ENCODE data around the gene DPH2.

Gene DPH2

DNA sequence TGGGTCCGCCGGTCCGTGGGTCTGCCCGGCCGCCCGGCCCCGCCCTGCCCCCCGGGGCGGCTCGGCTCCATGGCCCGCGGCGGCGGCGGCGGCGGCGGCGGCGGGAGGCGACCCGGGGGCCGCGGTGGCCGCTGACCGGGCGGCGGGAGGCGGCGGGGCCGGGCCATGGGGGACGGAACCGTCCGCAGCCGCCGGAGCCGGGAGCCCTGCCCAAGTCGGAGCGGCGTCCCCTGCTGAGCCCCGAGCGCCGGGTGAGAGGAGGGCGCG is 9.4 kb downstream of the DPH2 start:
- peak overlapping the region; percentile 31 to 95 (median 84) for H3K27ac ChIP-seq
- H3K4me3 ChIP-seq: peak overlapping the region; percentile 40 to 84 (median 73)

DNA sequence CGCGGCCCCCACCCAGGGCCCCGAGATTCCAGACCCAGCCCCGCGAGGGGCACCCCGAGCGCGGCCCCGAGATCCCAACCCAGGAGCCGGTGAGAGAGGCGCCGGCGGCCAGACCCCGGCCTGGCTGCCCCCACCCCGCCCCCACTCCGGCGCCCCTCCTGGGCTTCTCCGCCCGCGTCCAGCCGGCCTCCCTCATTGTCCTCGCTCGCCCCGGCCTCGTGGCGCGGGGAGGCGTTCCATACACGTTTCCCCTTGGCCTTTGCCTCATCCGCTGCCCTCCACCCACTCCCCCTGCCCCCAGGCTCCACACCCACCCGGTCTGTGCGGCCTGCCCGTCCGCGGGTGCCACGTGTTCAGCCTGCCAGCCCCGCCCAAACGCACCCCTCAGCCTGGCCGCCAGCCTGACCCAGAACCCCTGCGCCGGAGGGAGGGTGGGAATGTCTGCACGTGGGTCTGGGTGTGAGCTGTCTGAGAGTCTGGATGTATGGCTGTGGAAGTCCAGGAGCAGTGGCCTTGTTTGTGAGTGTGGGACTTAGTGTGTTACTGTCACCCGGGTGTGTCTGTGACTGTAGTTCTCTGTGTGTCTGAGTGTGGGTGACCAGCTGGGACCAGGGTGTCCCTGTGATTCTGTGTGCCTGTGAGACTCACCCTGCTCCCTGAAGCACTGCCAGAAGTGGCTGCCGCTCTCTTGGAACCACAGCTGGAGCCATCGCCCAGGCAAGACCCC is 9.9 kb downstream of the DPH2 start:
- Histone ChIP-seq H3K4me3 (peak overlapping the region; percentile 40 to 84 (median 73)), H3K27ac (peak overlapping the region; percentile 31 to 95 (median 84))

DNA sequence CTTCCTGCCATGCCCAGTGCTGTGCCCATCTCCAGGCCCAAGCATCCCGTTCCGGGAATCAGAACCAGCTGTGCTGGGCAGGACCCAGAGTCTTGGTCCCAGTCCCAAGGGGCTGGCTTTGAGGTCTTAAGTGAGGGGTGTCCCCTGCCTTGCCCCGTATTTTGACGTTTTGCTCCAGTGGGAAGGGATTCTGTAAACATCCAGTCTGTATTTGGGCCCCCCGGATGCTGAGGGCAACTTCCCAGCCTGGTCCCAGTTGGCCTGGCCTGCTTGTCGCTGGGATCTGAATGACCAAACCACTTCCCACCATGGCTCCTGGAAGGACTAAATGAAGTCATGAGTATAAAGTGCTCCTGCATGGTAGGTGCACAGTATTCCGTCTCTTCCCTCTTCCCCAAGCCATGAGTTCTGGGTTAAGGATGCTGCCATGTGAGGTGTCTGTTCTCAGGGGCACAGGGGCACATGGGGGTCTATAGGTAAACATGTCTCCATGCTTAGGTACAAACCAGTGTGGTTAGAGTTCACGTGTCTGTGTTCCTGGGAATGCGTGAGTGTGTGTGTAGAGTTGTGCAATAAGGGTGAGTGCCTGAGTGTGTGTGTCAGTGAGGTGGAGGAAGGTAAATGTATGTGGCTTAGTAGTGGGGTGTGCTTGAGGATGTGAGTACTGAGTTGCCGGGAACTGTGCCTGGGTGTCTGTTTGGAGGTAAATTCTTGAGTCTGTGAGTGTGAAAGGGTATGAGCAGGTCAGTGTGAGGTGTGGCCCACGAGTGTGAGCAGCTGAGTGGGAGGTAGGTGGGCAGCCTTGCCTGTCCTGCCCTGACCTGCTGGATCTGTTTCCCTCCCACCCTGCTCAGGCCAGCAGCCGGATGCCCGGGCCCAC is 10.7 kb downstream of the DPH2 start:
- Histone ChIP-seq H3K27ac (peak overlapping the region in 19 of 21 experiments; percentile 68 to 95 (median 85)), H3K4me3 (peak overlapping the region; percentile 40 to 84 (median 73))

DNA sequence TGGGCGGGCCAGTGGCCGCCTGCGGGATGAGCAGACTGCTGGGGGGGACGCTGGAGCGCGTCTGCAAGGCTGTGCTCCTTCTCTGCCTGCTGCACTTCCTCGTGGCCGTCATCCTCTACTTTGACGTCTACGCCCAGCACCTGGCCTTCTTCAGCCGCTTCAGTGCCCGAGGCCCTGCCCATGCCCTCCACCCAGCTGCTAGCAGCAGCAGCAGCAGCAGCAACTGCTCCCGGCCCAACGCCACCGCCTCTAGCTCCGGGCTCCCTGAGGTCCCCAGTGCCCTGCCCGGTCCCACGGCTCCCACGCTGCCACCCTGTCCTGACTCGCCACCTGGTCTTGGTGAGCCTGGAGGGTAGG is 11.3 kb downstream of the DPH2 start:
- Histone ChIP-seq H3K4me3 (no peak overlapping the region), H3K27ac (peak overlapping the region in 8 of 21 experiments; percentile 4 to 89 (median 85))

DNA sequence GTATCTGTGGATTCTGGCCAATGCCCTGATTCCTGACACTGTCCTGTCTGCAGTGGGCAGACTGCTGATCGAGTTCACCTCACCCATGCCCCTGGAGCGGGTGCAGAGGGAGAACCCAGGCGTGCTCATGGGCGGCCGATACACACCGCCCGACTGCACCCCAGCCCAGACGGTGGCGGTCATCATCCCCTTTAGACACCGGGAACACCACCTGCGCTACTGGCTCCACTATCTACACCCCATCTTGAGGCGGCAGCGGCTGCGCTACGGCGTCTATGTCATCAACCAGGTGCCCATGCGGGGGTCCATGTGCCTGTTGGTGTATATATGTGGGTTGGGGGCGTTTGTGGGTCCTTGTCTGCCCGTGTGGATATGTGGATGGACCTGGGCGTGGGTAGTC is 11.8 kb downstream of the DPH2 start:
- Histone ChIP-seq H3K4me3 (no peak overlapping the region), H3K27ac (no peak overlapping the region)

DNA sequence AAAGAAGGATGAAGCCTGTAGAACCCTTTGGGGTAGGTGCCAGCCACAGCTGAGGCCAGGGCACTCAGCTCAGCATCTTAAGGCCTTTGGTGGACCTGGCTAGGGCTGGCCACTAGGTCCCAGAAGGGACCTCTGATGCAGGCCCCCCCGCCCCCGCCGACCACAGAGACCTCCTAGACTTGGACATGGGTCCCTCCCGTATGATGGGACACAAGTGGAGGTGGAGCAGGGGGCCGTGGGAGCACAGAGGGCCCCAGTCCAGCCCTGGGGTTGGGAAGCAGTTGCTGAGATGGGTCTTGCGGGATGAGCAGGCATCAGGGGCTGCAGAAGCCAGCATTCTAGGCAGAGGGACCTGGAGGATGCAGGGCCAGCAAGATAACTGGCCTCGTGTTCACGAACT is 12.4 kb downstream of the DPH2 start:
- H3K27ac ChIP-seq: no peak overlapping the region

DNA sequence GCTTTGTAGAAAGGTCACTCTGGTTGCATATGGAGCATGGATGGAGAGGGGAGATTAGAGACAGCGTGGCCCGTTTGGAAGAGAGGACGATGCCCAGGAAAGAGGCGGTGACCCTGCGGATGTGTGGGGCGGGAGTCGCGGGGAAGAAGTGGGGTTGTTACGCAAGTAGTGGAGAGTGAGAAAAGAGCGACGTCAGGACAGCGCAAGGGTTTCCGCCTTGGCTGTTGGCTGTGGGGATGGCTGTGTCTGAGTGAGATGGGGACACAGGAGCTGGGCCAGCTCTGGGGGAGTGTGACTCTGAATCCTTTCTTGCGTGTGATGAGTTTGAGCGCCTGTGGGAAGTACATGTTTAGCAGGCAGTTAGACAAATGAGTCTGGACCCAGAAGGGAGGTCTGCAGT is 13.0 kb downstream of the DPH2 start:
- Histone ChIP-seq H3K27ac (no peak overlapping the region), H3K4me3 (no peak overlapping the region)

More for the DNA sequence above, 12.4 kb downstream of the DPH2 start:
- no peak overlapping the region for H3K4me3 ChIP-seq

DNA sequence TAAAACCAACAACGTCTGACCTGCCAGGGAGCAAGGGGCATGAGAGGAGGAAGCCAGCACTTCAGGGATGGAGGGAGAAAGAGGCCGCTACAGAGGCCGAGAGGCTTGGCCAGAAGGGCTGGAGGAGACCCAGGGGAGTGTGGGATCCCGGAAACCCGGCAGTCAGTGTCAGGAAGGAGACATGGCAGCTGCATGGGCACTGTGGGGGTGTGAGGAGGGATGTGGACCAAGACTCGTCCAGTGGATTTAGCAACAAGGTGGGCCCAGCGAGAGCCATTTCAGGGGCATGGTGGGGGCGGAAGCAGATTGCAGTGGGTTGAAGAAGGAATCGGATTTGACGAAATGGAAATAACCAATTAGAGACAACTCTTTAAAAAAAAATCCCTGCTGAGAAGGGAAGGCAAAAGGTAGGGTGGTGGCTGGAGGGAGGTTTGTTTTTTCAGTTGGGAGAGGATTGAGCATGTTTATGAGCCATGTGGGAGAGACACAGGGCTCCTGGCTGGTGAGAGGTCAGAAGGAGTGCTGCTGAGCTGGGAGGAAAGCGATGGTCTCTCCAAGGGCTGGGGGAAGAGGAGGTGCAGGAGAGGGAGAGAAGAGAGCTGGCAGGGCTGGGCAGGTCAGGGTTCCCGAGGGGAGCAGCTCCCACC is 13.6 kb downstream of the DPH2 start:
- H3K27ac ChIP-seq: no peak overlapping the region

DNA sequence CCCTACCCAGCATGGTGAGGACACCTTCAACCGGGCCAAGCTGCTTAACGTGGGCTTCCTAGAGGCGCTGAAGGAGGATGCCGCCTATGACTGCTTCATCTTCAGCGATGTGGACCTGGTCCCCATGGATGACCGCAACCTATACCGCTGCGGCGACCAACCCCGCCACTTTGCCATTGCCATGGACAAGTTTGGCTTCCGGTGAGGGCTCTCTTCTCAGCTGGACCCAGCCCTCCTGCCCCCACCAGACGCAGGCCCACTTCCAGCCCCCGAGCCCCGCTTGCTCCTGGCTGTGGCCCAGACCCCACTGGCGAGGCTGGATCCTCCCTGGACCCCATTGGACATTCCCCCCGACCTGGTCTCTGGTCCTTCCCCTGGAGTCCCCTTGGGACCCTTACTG is 15.0 kb downstream of the DPH2 start:
- H3K4me3 ChIP-seq: no peak overlapping the region
- H3K27ac ChIP-seq: no peak overlapping the region

More for the DNA sequence above, 13.6 kb downstream of the DPH2 start:
- no peak overlapping the region for H3K4me3 ChIP-seq

DNA sequence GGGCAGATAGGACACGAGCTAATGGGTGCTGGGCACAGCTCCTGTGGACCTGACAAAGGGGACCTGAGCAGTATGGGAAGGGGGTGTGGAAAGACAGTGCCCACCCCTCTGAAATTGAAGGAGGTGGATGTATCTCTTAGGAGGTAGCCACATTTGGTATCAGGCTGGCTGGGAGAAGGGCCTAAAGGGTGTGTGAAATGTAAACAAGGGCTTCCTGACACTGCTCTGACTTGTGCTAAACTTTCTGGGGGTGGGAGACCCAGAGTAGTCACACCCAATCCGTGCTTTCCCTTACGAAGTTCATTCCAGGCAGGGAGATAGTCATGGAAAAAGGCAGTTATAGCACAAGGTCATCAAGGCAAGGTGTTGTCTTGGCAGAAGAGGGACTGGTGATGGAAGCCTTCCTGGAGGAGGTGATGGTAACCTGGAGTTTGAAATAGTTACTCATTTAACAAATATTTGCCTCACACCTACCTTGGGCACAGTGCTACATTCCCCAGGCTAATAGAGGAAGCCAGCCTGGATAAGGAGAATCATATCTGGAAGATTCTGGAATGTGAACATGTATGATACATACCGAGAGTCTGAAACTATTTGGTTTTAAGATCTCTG is 16.3 kb downstream of the DPH2 start:
- Histone ChIP-seq H3K27ac (no peak overlapping the region), H3K4me3 (no peak overlapping the region)

DNA sequence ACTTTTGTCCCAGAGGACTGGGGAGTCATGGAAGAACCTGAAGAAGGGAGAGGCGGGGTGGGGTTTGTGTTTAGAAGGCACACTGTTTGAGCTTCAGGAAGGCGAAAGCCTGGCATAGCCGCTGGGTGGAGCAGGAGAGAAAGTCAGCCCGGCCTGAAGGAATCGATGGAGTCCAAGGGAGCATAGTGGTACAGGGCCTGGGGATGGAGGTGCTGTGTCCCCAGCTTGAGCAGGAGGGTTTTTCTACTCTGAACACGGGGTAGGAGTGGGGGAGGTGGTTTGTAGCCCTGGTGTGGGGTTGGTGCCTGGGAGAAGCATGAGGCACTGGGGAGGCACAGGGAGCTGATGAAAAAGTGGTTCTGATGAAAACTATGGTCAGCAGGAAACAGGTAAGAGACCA is 16.9 kb downstream of the DPH2 start:
- Histone ChIP-seq H3K4me3 (no peak overlapping the region), H3K27ac (no peak overlapping the region)

DNA sequence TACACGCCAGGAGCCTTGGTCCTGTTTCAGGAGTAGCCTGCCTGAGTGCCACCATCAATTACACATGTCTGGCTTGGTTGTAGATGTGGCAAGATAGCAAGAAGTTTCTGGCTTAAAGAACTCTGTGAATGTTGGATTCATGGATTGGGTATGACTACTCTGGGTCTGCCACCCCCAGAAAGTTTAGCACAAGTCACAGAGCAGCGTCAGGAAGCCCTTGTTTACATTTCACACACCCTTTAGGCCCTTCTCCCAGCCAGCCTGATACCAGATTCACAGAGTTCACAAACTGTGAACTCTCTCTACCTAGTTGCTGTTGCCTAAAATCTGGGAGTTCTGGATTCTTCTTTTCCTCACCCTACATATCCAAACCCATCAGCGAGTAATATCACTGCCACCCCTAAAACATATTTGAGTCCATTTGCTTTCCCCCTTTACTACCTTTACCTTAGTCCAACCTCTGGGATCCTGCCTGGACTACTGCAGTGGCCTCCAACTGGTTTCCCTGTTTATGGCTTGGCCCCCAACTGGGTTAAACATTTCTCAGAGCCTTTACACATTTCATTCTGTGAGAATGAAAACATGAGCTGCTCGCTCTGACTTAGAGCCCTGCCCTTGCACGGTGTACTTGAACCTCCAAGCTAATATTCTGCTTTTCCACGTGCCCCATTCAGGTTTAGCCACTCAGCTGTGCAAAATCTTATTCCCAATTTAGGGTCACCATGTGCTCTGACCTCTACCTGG is 17.5 kb downstream of the DPH2 start:
- no peak overlapping the region for H3K4me3 ChIP-seq

DNA sequence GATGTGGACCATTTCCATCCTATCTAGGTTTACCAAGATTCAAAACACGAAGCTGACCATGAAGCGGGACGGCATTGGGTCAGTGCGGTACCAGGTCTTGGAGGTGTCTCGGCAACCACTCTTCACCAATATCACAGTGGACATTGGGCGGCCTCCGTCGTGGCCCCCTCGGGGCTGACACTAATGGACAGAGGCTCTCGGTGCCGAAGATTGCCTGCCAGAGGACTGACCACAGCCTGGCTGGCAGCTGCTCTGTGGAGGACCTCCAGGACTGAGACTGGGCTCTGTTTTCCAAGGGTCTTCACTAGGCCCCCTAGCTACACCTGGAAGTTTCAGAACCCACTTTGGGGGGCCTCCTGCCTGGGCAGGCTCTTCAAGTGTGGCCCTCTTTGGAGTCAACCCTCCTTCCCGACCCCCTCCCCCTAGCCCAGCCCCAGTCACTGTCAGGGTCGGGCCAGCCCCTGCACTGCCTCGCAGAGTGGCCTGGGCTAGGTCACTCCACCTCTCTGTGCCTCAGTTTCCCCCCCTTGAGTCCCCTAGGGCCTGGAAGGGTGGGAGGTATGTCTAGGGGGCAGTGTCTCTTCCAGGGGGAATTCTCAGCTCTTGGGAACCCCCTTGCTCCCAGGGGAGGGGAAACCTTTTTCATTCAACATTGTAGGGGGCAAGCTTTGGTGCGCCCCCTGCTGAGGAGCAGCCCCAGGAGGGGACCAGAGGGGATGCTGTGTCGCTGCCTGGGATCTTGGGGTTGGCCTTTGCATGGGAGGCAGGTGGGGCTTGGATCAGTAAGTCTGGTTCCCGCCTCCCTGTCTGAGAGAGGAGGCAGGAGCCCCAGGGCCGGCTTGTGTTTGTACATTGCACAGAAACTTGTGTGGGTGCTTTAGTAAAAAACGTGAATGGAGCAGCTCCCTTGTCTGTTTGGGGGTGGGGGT is 20.7 kb downstream of the DPH2 start:
- Histone ChIP-seq H3K4me3 (peak overlapping the region; percentile 37 to 75 (median 66)), H3K27ac (peak overlapping the region in 19 of 21 experiments; percentile 34 to 86 (median 72))

More for the DNA sequence above, 17.5 kb downstream of the DPH2 start:
- no peak overlapping the region for H3K27ac ChIP-seq

DNA sequence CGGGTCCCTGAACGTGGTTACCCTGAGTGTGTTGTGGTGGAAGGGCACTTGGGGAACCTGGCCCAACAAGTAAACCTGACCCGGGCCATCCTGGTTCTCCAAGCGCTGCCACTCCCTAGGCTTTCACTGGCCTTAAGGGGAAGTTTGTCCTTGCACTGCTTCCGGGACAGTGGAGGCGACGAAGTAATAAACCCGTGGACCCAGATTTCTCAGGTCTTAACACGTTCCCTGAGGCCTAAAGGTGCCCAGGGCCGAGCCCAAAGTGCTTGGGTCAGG is 21.3 kb downstream of the DPH2 start:
- peak overlapping the region; percentile 37 to 75 (median 66) for H3K4me3 ChIP-seq
- H3K27ac ChIP-seq: peak overlapping the region in 19 of 21 experiments; percentile 34 to 86 (median 72)

DNA sequence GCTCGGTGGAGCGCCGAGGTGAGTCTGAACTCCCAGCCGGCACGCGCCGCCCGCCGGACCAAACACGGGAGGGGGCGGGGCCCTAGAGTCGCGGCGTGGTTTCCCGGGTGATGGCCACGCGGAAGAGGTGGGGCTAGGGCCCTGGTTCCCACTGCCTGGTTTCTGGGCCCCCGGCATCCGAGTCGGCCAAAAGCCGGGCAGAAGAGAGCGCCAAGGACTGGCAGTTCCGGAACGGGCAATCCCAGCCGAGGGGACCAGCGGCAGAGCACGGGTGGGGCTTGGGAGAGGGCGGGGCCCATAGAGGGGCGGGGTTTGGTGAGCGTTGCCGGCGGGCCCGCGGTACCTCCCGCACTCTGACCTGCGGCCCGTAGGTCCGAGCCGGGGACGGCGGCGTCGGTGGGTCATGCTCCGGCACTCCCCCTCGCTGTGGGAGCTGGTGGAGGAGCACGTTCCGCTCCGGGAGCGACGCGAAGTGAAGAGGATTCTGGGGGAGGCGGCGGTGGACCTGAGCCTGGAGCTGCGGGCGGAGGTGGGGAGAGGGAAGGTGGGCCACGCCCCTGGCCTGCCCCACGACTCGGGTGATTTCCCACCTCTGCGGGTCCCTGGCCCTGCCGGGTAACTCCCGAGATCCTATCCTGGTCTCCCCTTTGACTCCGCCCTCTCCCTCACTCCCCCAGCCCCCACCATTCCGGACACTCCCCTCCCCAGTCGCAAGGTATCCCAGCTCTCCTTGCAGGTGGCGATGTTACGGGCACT is 21.8 kb downstream of the DPH2 start, which contains the start of gene CCDC24:
CCDC24 (plus strand) TSS at position 124 of the 756 bp plus-strand sequence; CDS start at position 404, 280 bp downstream.
- H3K27ac ChIP-seq: peak within 1 kb of the TSS in 19 of 21 experiments; percentile 34 to 86 (median 72)
- H3K4me3 ChIP-seq: peak within 1 kb of the TSS; percentile 37 to 75 (median 66)

DNA sequence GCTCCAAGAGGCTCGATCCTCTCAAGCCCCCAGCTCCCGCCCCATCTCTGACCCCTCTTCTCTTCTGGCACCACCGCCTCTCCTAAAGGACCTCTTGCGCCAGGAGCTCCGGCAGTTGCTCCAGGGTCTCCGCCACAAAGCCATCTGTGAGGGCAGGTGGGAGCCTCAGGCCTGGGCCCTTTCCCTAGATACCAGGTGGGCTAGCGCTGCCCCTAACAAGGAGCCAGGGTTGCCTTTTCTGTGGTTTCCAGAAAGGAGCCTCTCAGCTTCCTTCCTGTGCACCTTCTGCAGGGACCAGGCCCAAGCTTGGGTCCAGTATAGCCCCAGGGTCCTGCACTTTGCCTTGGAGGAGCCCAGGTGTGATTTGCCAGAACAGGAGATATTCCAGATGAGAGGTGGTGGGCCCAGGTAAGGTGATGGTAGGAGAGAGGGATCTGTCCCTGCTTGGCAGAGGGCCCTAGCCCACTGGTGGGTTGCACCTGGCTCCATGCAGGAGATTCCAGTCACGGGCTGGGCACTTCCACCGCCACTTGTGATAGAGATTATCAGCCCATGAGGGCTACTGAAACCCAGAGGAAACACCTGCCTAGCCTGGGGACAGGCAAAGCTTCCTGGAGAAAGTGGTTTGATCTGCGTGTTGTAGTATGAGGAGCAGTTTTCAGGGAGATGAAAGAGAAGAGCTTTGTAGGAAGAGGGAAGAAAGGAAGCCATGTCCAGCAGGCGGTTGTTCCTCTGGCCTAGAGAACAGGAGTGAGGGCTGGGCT is 22.6 kb downstream of the DPH2 start:
- Histone ChIP-seq H3K4me3 (peak overlapping the region; percentile 37 to 75 (median 66)), H3K27ac (peak overlapping the region in 13 of 21 experiments; percentile 46 to 86 (median 76))

Measured in skin epidermis (tissue), 12 donors.